ENCODE data around the gene TSNAX.

- TF ChIP-seq YY1 (IDR thresholded peaks at IDR 0.05; ENCODE audit: insufficient read depth, insufficient read length), result no peak
- TF ChIP-seq SUZ12 (IDR thresholded peaks at IDR 0.05; ENCODE audit: extremely low read depth, insufficient read depth, insufficient read length), result no peak
Observed at GRCh38 chr1:231594123-231594522, 65.7 kb downstream of the TSNAX start.

Measured in NT2/D1 (cell line).